Iris pigment epithelial cell (primary cell): ENCODE measurements around the gene SEC61B.
A peak's percentile ranks its signal among the peaks of the same experiment; 100 is the strongest.

Experiments
- DNase-seq: peaks from one replicate; pipeline ENCODE4 v3.0.0-alpha.2; 2011; ENCODE audit warnings: low read depth

The SEC61B gene

GRCh38 chr9:99221621-99222415 is at the start of gene SEC61B, which contains the start of gene ALG2:
TSS of gene SEC61B (plus strand) at chr9:99222282. CDS start at chr9:99222364, 82 bp downstream.
TSS of gene ALG2 (minus strand) at chr9:99221942. CDS start at chr9:99221894, 48 bp downstream.
- DNase-seq: peak; percentile 96

GRCh38 chr9:99173570-99174504 is 48.2 kb upstream of the SEC61B start:
- DNase-seq: peak; percentile 29

- no peak for DNase-seq
These were observed 45.5 kb upstream of the SEC61B start for GRCh38 chr9:99176527-99177013.

GRCh38 chr9:99177576-99178366 is 44.3 kb upstream of the SEC61B start:
- no peak for DNase-seq

- no peak for DNase-seq
These were observed 42.9 kb upstream of the SEC61B start for GRCh38 chr9:99178912-99179872.

GRCh38 chr9:99180199-99180598 is 41.9 kb upstream of the SEC61B start:
- DNase-seq: no peak

GRCh38 chr9:99180662-99181061 is 41.4 kb upstream of the SEC61B start:
- no peak for DNase-seq

GRCh38 chr9:99181206-99181605 is 40.9 kb upstream of the SEC61B start:
- no peak for DNase-seq

- DNase-seq: peak; percentile 70
These were observed 40.5 kb upstream of the SEC61B start for GRCh38 chr9:99181621-99182020.

GRCh38 chr9:99182356-99182755 is 39.7 kb upstream of the SEC61B start:
- no peak for DNase-seq

GRCh38 chr9:99183616-99184015 is 38.5 kb upstream of the SEC61B start:
- DNase-seq: no peak

GRCh38 chr9:99184110-99184474 is 38.0 kb upstream of the SEC61B start:
- DNase-seq: no peak

- peak; percentile 91 for DNase-seq
These were observed 37.4 kb upstream of the SEC61B start for GRCh38 chr9:99184475-99185347.

GRCh38 chr9:99185348-99185632 is 36.8 kb upstream of the SEC61B start:
- no peak for DNase-seq

- DNase-seq: no peak
These were observed 36.1 kb upstream of the SEC61B start for GRCh38 chr9:99185934-99186333.

GRCh38 chr9:99187311-99187710 is 34.8 kb upstream of the SEC61B start:
- DNase-seq: no peak

- DNase-seq: no peak
These were observed 32.9 kb upstream of the SEC61B start for GRCh38 chr9:99189186-99189585.

GRCh38 chr9:99189887-99190596 is 32.0 kb upstream of the SEC61B start:
- peak; percentile 5 for DNase-seq

- no peak for DNase-seq
These were observed 31.3 kb upstream of the SEC61B start for GRCh38 chr9:99190597-99191283.
